SK-N-SH (cell line): ENCODE measurements around the gene CSTPP1. TPM values are rescaled to one million over a fixed set of nuclear protein-coding genes. Genes with fewer than 3 reads are reported as not detected.

Source experiments
- CTCF ChIA-PET: fragments of 300-600, 350-600 bp; formaldehyde crosslinking; extraction: SDS; loops from one replicate; lab custom pipeline; 2021; lab: Yijun Ruan, JAX
- POLR2A ChIA-PET: fragments of 350-600 bp; sonication (Branson Sonifier 250); formaldehyde crosslinking; extraction: SDS; loops from one replicate; lab custom pipeline; 2020; ENCODE audit warnings: antibody characterized with exemption, inconsistent platforms; lab: Yijun Ruan, JAX
- DNase-seq: peaks from one replicate; pipeline ENCODE4 v3.0.0; 2012
- H2AFZ ChIP-seq: fragments of 200-600 bp; sonication (generic); 2 replicates; pipeline ENCODE4 v1.8.1; 2016; ENCODE audit warnings: antibody characterized with exemption, mild to moderate bottlenecking, low read depth
- H3F3A ChIP-seq: fragments of 200-600 bp; sonication (generic); replicated peaks from 2 replicates; pipeline ENCODE3; 2016; ENCODE audit warnings: antibody characterized with exemption, mild to moderate bottlenecking; ENCODE audit not compliant: insufficient read depth
- H3K27ac ChIP-seq, 2 experiments: fragments of 200-500 bp in 1 of 2; fragments of 200-600 bp in 1 of 2; sonication (Bioruptor generic) in 1 of 2; sonication (generic), shearing (Covaris generic) in 1 of 2; 2 replicates each; pipeline versions ENCODE4 v1.5.1 to v1.6.1; 2014 to 2016; ENCODE audit warnings: low read depth in 2 of 2, inconsistent platforms in 1 of 2, low read length in 1 of 2, mild to moderate bottlenecking in 1 of 2, mixed read lengths in 1 of 2
- H3K27me3 ChIP-seq: fragments of 200-600 bp; sonication (generic), shearing (Covaris generic); 2 replicates; pipeline ENCODE4 v1.6.1; 2016; ENCODE audit warnings: mixed run types; ENCODE audit not compliant: insufficient read depth
- H3K36me3 ChIP-seq, 2 experiments: fragments of 200-500 bp in 1 of 2; fragments of 200-600 bp in 1 of 2; sonication (Bioruptor generic) in 1 of 2; sonication (generic) in 1 of 2; replicated peaks in 1 of 2; 2 replicates each; pipeline versions ENCODE3 to v1.5.1; 2014 to 2016; ENCODE audit warnings: low read length in 1 of 2, mild to moderate bottlenecking in 1 of 2; ENCODE audit not compliant: insufficient read depth in 2 of 2, control insufficient read depth in 1 of 2
- H3K4me1 ChIP-seq, 2 experiments: fragments of 200-500 bp in 1 of 2; fragments of 200-600 bp in 1 of 2; sonication (Bioruptor generic) in 1 of 2; sonication (generic), shearing (Covaris generic) in 1 of 2; 2 replicates each; pipeline versions ENCODE4 v1.5.1 to v1.6.1; 2014 to 2016; ENCODE audit warnings: low read depth in 1 of 2, low read length in 1 of 2, mixed run types in 1 of 2; ENCODE audit not compliant: insufficient read depth in 2 of 2, control insufficient read depth in 1 of 2
- H3K4me2 ChIP-seq: fragments of 200-600 bp; sonication (generic), shearing (Covaris generic); 2 replicates; pipeline ENCODE4 v1.6.1; 2017; ENCODE audit warnings: mixed run types
- H3K4me3 ChIP-seq, 2 experiments: fragments of 200-500 bp in 1 of 2; fragments of 200-600 bp in 1 of 2; sonication (Bioruptor generic) in 1 of 2; sonication (generic), shearing (Covaris generic) in 1 of 2; 2 replicates each; pipeline versions ENCODE4 v1.5.1 to v1.8.1; 2014 to 2016; ENCODE audit warnings: low read depth in 2 of 2, inconsistent platforms in 1 of 2, low read length in 1 of 2, mild to moderate bottlenecking in 1 of 2, mixed read lengths in 1 of 2, moderate library complexity in 1 of 2
- H3K79me2 ChIP-seq: fragments of 200-600 bp; sonication (generic); 2 replicates; pipeline ENCODE4 v1.8.1; 2017; ENCODE audit warnings: mild to moderate bottlenecking; ENCODE audit not compliant: insufficient read depth
- H3K9ac ChIP-seq: fragments of 200-600 bp; sonication (generic); 2 replicates; pipeline ENCODE4 v1.6.1; 2017; ENCODE audit warnings: mixed run types
- H3K9me2 ChIP-seq: fragments of 200-600 bp; sonication (generic); 2 replicates; pipeline ENCODE4 v1.6.1; 2017; ENCODE audit warnings: mixed run types
- H3K9me3 ChIP-seq: fragments of 200-600 bp; sonication (generic); 2 replicates; pipeline ENCODE4 v1.6.1; 2017; ENCODE audit warnings: mixed run types, mild to moderate bottlenecking, moderate library complexity
- H4K20me1 ChIP-seq: fragments of 200-600 bp; sonication (generic); 2 replicates; pipeline ENCODE4 v1.6.1; 2017; ENCODE audit warnings: mild to moderate bottlenecking, mixed run types; ENCODE audit not compliant: insufficient read depth
- ELF1 ChIP-seq: IDR thresholded peaks from 2 replicates; pipeline ENCODE4 v1.4.0; 2012
- EP300 ChIP-seq, 2 experiments: IDR thresholded peaks; 2 replicates each; pipeline versions ENCODE4 v1.4.0 to v1.6.1; 2012; ENCODE audit warnings: borderline replicate concordance in 1 of 2, low read depth in 1 of 2, low read length in 1 of 2
- FOSL2 ChIP-seq: IDR thresholded peaks from 2 replicates; pipeline ENCODE4 v1.4.0; 2012; ENCODE audit warnings: low read depth, mild to moderate bottlenecking, moderate library complexity, borderline replicate concordance
- MAX ChIP-seq: IDR thresholded peaks from 2 replicates; pipeline ENCODE4 v1.4.0; 2012; ENCODE audit warnings: low read depth
- MXI1 ChIP-seq: IDR thresholded peaks from 2 replicates; pipeline ENCODE4 v1.6.1; 2012; ENCODE audit warnings: mild to moderate bottlenecking, low read depth, low read length, improper control_type of control experiment
- NFIC ChIP-seq: IDR thresholded peaks from 2 replicates; pipeline ENCODE4 v1.4.0; 2012; ENCODE audit warnings: borderline replicate concordance
- NRF1 ChIP-seq: IDR thresholded peaks from 2 replicates; pipeline ENCODE4 v1.6.1; 2012; ENCODE audit warnings: low read depth, mild to moderate bottlenecking, low read length
- POLR2AphosphoS5 ChIP-seq: IDR thresholded peaks from 2 replicates; pipeline ENCODE4 v1.6.1; 2012; ENCODE audit warnings: low read depth, low read length
- RCOR1 ChIP-seq: fragments of 150-350 bp; IDR thresholded peaks from 2 replicates; pipeline ENCODE4 v1.6.1; 2017; ENCODE audit warnings: antibody characterized with exemption, low read length
- RXRA ChIP-seq: IDR thresholded peaks from 2 replicates; pipeline ENCODE4 v1.4.0; 2012; ENCODE audit warnings: low read depth, mild to moderate bottlenecking, borderline replicate concordance
- SIN3A ChIP-seq: IDR thresholded peaks from 2 replicates; pipeline ENCODE4 v1.6.1; 2012; ENCODE audit warnings: low read depth, mild to moderate bottlenecking, low read length, moderate library complexity, borderline replicate concordance
- TAF1 ChIP-seq: IDR thresholded peaks from 2 replicates; pipeline ENCODE4 v1.6.1; 2012; ENCODE audit warnings: low read depth, mild to moderate bottlenecking, low read length, moderate library complexity, borderline replicate concordance
- TCF12 ChIP-seq: IDR thresholded peaks from 2 replicates; pipeline ENCODE4 v1.4.0; 2012
- TEAD4 ChIP-seq: IDR thresholded peaks from 2 replicates; pipeline ENCODE4 v1.4.0; 2012; ENCODE audit warnings: mild to moderate bottlenecking, borderline replicate concordance; ENCODE audit not compliant: insufficient read depth
- USF2 ChIP-seq: fragments of 150-350 bp; IDR thresholded peaks from 2 replicates; pipeline ENCODE4 v1.6.1; 2017; ENCODE audit warnings: antibody characterized with exemption, low read length, low read depth, borderline replicate concordance
- YY1 ChIP-seq: IDR thresholded peaks from 2 replicates; pipeline ENCODE4 v1.4.0; 2012; ENCODE audit warnings: low read depth, mild to moderate bottlenecking
- ZBTB33 ChIP-seq: IDR thresholded peaks from 2 replicates; pipeline ENCODE4 v1.4.0; 2012; ENCODE audit warnings: low read depth, borderline replicate concordance
- WGBS: methylation state at CpG from one replicate; pipeline ENCODE4 v1.1.6; 2017; ENCODE audit warnings: low lambda C conversion rate; 5-methylcytosine and 5-hydroxymethylcytosine counted together
- polyA plus RNA-seq, 3 experiments: library from polyadenylated mRNA; depleted of rRNA; stranded (reverse); fragments of >200 nt; gene quantifications; 2 replicates each; pipeline ENCODE4 v1.2.3, GENCODE V29; 2012

CSTPP1 gene
- polyA plus RNA-seq, 1 of the 3 experiments (the other 2 are of a cell fraction) = 85.7 TPM

- peak overlapping the region; percentile 94 for H2AFZ ChIP-seq
- peak; percentile 72 for DNase-seq
- H3K4me1 ChIP-seq = peaks cover 11 to 33% of the 10 kb centered on the region in 2 experiments; a peak in 3 of 4 replicates
- no peaks in the 10 kb centered on the region for H3K27me3 ChIP-seq
- WGBS = 10% methylated on average over 48 of the region's 63 CpGs
- no peak for TF ChIP-seq TEAD4
- no peak for TF ChIP-seq USF2
- TF ChIP-seq POLR2AphosphoS5 = no peak
- 0 out of 2 replicates have a peak, but pooled peaks have one; percentile 26 for TF ChIP-seq RCOR1
- no peak for TF ChIP-seq FOSL2
- no peak for TF ChIP-seq SIN3A
- no peak for TF ChIP-seq NRF1
- no peak for TF ChIP-seq EP300 (IDR thresholded peaks at IDR 0.05; ENCODE audit: borderline replicate concordance in 1 of 2, low read depth in 1 of 2, low read length in 1 of 2)
- TF ChIP-seq TCF12 = no peak
- no peak for TF ChIP-seq ELF1
- no peak for TF ChIP-seq YY1
- TF ChIP-seq ZBTB33 = no peak
- no peak for TF ChIP-seq RXRA
- no peak for TF ChIP-seq NFIC
- no peak for TF ChIP-seq TAF1
- TF ChIP-seq MXI1 = no peak; the same call in 1 of the 2 replicates
- TF ChIP-seq MAX = peak; percentile 46; the same call in 1 of the 2 replicates
- TF ChIP-seq, all 33 proteins: peak for 2
- Histone ChIP-seq H3K27ac (peak overlapping the region in 1 of 2 experiments; percentile 94; a peak in 2 of 4 replicates), H3K4me3 (peak overlapping the region; percentile 64 to 69), H3F3A (peaks cover 23% of the 10 kb centered on the region), H3K79me2 (peaks cover 9% of the 10 kb centered on the region; the same call in 1 of the 2 replicates), H4K20me1 (no peaks in the 10 kb centered on the region), H3K9me2 (no peaks in the 10 kb centered on the region), H3K4me2 (peak overlapping the region; percentile 98), H3K9ac (peak overlapping the region; percentile 55; the same call in 1 of the 2 replicates), H3K9me3 (no peaks in the 10 kb centered on the region), H3K36me3 (no peaks in the 10 kb centered on the region)
- ChIA-PET POLR2A (interaction anchor here (0.7 to 4.9 kb wide), 16 partner anchors 8 to 223 kb away, joined by 3 to 69 read pairs (median 6); partner anchors contain the start of genes ACP2, DDB2, MADD and NR1H3), CTCF (interaction anchor here (0.6 to 4.2 kb wide), 20 partner anchors 8 to 225 kb away, joined by 3 to 31 read pairs (median 6); partner anchors contain the start of genes ACP2, ARFGAP2, DDB2 and NR1H3)
Measured at GRCh38 chr11:47186700-47187695, 250.4 kb downstream of the CSTPP1 start.
